Adrenal gland (tissue), 12 donors: ENCODE results near the gene ITGB1BP1. TPM values are rescaled to one million over a fixed set of nuclear protein-coding genes. Genes with fewer than 3 reads are reported as not detected.

Experiments used
- DNase-seq, 7 donors: peaks; one replicate each; pipeline ENCODE4 v3.0.0-alpha.2; 2019 to 2020
- H3K27ac ChIP-seq, 5 donors: fragments of 200-600 bp; sonication (generic) in 4 of 5; 1 replicate in 3 of 5; 2 replicates in 2 of 5; pipeline versions ENCODE4 v1.5.1 to v1.8.0; 2016 to 2020; ENCODE audit warnings: mild to moderate bottlenecking in 1 of 5
- H3K27me3 ChIP-seq: fragments of 200-600 bp; 2 replicates; pipeline ENCODE4 v1.8.0; 2021
- H3K36me3 ChIP-seq, 2 donors: fragments of 200-600 bp; replicated peaks in 1 of 2; 1 replicate in 1 of 2; 2 replicates in 1 of 2; pipeline versions ENCODE4 v1.5.1 to v1.8.0; 2018 to 2022
- H3K4me1 ChIP-seq, 2 donors: fragments of 200-600 bp; replicated peaks in 1 of 2; 1 replicate in 1 of 2; 2 replicates in 1 of 2; pipeline versions ENCODE4 v1.5.1 to v1.8.0; 2018 to 2021
- H3K4me3 ChIP-seq, 4 donors: fragments of 200-600 bp; sonication (generic) in 3 of 4; one replicate each; pipeline ENCODE4 v1.5.1; 2016 to 2018
- H3K9me3 ChIP-seq, 3 donors: fragments of 200-600 bp; sonication (generic) in 1 of 3; replicated peaks in 1 of 3; 1 replicate in 2 of 3; 2 replicates in 1 of 3; pipeline versions ENCODE4 v1.5.1 to v1.8.0; 2016 to 2021
- POLR2A ChIP-seq, 2 donors: fragments of 450-650 bp; IDR thresholded peaks; one replicate each; pipeline ENCODE4 v1.6.1; 2017; ENCODE audit warnings: antibody characterized with exemption in 2 of 2, mild to moderate bottlenecking in 2 of 2, moderate library complexity in 1 of 2
- WGBS, 4 donors: extraction: QIAGEN DNeasy Blood & Tissue Kit in 2 of 4; methylation state at CpG; one replicate each; pipeline versions ENCODE4 v1.1.5 to v1.1.7; 2013 to 2017; 5-methylcytosine and 5-hydroxymethylcytosine counted together
- intact Hi-C, 2 donors: fragments of 100-400 bp; cut with DNase I; formaldehyde crosslinking; loops; one replicate each; pipeline versions ENCODE4 v1.14.1 to v1.15.0; 2022 to 2023
- polyA plus RNA-seq, 3 donors: library from polyadenylated mRNA; stranded (reverse); fragments of 200-250 nt in 2 of 3; fragments of 350-450 nt in 1 of 3; fragmentation: Illumina TruSeq in 1 of 3; extraction: RNeasy Lipid Tissue Mini Kit (QIAGEN cat#74804) in 1 of 3; gene quantifications; one replicate each; pipeline ENCODE4 v1.2.3, GENCODE V29; 2013 to 2014
- total RNA-seq, 9 donors: library from RNA; depleted of rRNA in 4 of 9; stranded (reverse); fragments of >200 nt in 4 of 9; fragments of 120-200 nt in 1 of 9; fragmentation: NEBNext Ultra II Directional in 1 of 9; extraction: Animal tissue kit (Norgen Biotek cat#: 25700) in 1 of 9; gene quantifications; one replicate each; pipeline versions ENCODE4 v1.1.0 to v1.2.4, GENCODE V29; 2013 to 2023
- TF ChIP-seq, protein P1 (sequence below), 6 experiments: fragments of 450-650 bp in 4 of 6; fragments of 200-600 bp in 2 of 6; sonication (generic) in 1 of 6; IDR thresholded peaks; 1 replicate in 5 of 6; 2 replicates in 1 of 6; pipeline versions ENCODE4 v1.5.1 to v1.8.0; 2016 to 2021; ENCODE audit warnings: antibody characterized with exemption in 6 of 6, mild to moderate bottlenecking in 2 of 6, moderate library complexity in 1 of 6
- donor health status: healthy with polysubstance abuse.
- donor health status: Bipolar disorder and iron deficiency.
- donor health status: DM: yes; HTN: yes; CAD: no.
- donor health status: DM: no; HTN: no; CAD: no.
- donor health status: DM: no; HTN: no; CAD: no.
- donor health status: DM: yes; HTN: yes; CAD: no.

ITGB1BP1 gene
- total and polyA plus RNA-seq, 12 donors, result 35.7 to 109 (median 80.9) TPM

DNA sequence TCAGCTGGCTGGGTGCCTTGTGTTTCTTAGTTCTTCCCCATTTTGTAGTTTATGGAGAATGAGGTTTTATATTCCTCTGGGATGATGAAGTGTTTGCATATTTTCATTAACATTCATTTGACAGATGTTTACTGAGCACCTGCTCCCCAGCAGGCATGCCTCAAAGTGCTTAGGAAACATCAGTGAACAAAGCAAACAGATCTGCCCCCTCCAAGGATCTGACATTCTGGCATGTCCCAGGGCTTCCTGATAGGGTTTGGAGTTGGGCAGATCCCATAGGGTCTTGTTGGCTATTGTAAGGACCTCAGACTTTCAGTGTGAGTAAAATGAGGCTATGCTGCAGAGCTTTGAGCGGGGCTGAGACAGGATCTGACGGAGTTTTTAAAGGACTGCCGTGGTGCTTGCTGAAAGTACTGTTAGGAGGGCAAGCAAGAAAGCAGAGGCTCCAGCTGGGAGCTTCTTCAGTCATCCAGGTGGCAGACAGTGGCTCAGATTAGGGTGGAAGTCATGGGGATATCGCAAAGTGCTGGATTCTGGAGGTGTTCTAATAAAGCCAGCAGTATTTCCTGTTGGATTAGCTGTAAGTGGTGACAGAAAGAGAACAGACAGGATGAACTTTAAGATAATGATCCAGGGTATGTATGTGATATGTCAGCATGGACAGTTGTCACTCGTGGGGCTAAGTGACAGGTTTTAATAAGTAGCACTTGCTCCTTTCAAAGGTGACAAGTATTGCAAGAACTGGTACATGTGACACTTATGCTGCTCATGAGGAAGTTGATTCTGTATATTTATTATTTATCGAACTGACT lies 39.8 kb upstream of the ITGB1BP1 start:
- peaks cover 0 to 15% of the 10 kb centered on the region in 2 donors for H3K36me3 ChIP-seq
- TF ChIP-seq, protein P1, sequence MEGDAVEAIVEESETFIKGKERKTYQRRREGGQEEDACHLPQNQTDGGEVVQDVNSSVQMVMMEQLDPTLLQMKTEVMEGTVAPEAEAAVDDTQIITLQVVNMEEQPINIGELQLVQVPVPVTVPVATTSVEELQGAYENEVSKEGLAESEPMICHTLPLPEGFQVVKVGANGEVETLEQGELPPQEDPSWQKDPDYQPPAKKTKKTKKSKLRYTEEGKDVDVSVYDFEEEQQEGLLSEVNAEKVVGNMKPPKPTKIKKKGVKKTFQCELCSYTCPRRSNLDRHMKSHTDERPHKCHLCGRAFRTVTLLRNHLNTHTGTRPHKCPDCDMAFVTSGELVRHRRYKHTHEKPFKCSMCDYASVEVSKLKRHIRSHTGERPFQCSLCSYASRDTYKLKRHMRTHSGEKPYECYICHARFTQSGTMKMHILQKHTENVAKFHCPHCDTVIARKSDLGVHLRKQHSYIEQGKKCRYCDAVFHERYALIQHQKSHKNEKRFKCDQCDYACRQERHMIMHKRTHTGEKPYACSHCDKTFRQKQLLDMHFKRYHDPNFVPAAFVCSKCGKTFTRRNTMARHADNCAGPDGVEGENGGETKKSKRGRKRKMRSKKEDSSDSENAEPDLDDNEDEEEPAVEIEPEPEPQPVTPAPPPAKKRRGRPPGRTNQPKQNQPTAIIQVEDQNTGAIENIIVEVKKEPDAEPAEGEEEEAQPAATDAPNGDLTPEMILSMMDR (IDR thresholded peaks at IDR 0.05), result no peak
- TF ChIP-seq POLR2A (IDR thresholded peaks at IDR 0.05), result no peak

DNA sequence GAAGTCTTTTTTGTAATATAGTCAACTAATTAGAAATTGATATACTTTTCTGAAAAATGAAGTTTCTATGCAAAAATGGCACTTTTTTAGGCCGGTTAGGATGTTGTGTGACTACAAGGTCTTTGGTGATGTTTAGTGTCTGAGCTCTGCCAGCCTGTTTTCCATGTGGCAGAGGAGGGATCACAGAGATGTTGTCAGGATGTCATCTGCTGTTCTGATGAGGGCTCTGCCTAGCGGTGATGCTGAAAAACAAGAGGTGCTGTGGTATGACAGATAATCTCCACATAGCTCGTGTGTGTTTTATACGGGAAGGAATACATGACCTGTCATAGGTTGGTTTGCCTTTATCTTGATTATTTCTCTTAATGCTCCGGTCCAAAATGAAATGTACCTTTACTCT lies 39.0 kb upstream of the ITGB1BP1 start:
- Histone ChIP-seq H3K4me1 (peaks cover 0 to 2% of the 10 kb centered on the region in 2 donors), H3K27me3 (no peaks in the 10 kb centered on the region), H3K36me3 (peaks cover 0 to 21% of the 10 kb centered on the region in 2 donors), H3K27ac (no peak overlapping the region), H3K9me3 (no peaks in the 10 kb centered on the region), H3K4me3 (no peak overlapping the region)
- TF ChIP-seq, protein P1 (IDR thresholded peaks at IDR 0.05), result no peak
- no peak for TF ChIP-seq POLR2A (IDR thresholded peaks at IDR 0.05)
- 72 to 91% (median 90%) methylated on average over 5 of the region's 5 CpGs for WGBS, 4 donors
- DNase-seq, result no peak
- intact Hi-C loops, result no loop called here

More for the DNA sequence above, 39.8 kb upstream of the ITGB1BP1 start:
- WGBS, 4 donors, result 81 to 91% (median 89%) methylated on average over 6 of the region's 6 CpGs
- DNase-seq, result no peak
- H3K27ac ChIP-seq, result no peak overlapping the region
- no peak overlapping the region for H3K4me3 ChIP-seq
- peaks cover 0 to 9% of the 10 kb centered on the region in 2 donors for H3K4me1 ChIP-seq
- H3K9me3 ChIP-seq, result no peaks in the 10 kb centered on the region
- intact Hi-C loops, result no loop called here
- no peaks in the 10 kb centered on the region for H3K27me3 ChIP-seq

DNA sequence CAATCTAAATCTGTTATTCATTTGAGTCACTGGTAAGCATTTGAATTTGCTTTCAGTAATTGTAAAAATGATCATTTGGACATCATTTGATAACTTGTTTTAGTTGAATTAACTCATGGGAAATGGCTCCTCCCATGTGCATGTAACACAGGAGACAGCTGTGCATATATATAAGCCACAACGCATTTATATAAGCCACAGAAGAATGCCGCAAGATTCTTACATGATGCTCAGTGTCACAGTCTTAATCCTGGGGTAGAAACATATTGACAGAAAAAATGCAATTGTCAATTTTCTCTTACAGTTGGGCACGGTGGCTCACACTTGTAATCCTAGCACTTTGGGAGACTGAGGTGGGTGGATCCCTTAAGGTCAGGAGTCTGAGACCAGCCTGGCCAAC lies 37.8 kb upstream of the ITGB1BP1 start:
- H3K27me3 ChIP-seq, result no peaks in the 10 kb centered on the region
- no peaks in the 10 kb centered on the region for H3K4me1 ChIP-seq
- WGBS, 4 donors, result 89 to 97% (median 93%) methylated on average over 3 of the region's 3 CpGs
- no peak for DNase-seq
- no peaks in the 10 kb centered on the region for H3K9me3 ChIP-seq
- TF ChIP-seq, protein P1 (IDR thresholded peaks at IDR 0.05), result no peak
- TF ChIP-seq POLR2A (IDR thresholded peaks at IDR 0.05), result no peak
- no peak overlapping the region for H3K27ac ChIP-seq
- peaks cover 0 to 22% of the 10 kb centered on the region in 2 donors for H3K36me3 ChIP-seq
- no peak overlapping the region for H3K4me3 ChIP-seq
- intact Hi-C loops, result no loop called here

- H3K4me3 ChIP-seq, result no peak overlapping the region
- H3K36me3 ChIP-seq, result peaks cover 0 to 22% of the 10 kb centered on the region in 2 donors
- intact Hi-C loops, result no loop called here
Observed at GRCh38 chr2:9460441-9461017, 37.2 kb upstream of the ITGB1BP1 start.

More at GRCh38 chr2:9460441-9461017, 37.2 kb upstream of the ITGB1BP1 start:
- WGBS, 4 donors, result 88 to 96% (median 90%) methylated on average over 3 of the region's 3 CpGs
- Histone ChIP-seq H3K9me3 (no peaks in the 10 kb centered on the region), H3K4me1 (no peaks in the 10 kb centered on the region), H3K27me3 (no peaks in the 10 kb centered on the region), H3K27ac (no peak overlapping the region)
- DNase-seq, result no peak
- TF ChIP-seq, protein P1 (IDR thresholded peaks at IDR 0.05), result no peak
- no peak for TF ChIP-seq POLR2A (IDR thresholded peaks at IDR 0.05)
